Globus pallidus (tissue), 1 donor: ENCODE results near the gene TOX3.

ENCODE experiments used
- DNase-seq: peaks from one replicate; pipeline ENCODE4 v3.0.0-alpha.2; 2015; ENCODE audit warnings: low spot score

TOX3 gene

GRCh38 chr16:52537516-52537915 lies 9.4 kb downstream of the TOX3 start:
- no peak for DNase-seq

- no peak for DNase-seq
Observed at GRCh38 chr16:52535076-52535475, 11.9 kb downstream of the TOX3 start.

GRCh38 chr16:52533296-52533695 lies 13.6 kb downstream of the TOX3 start:
- DNase-seq: no peak

GRCh38 chr16:52532384-52532783 lies 14.6 kb downstream of the TOX3 start:
- DNase-seq: no peak

GRCh38 chr16:52529226-52529625 lies 17.7 kb downstream of the TOX3 start:
- no peak for DNase-seq

- DNase-seq: no peak
Observed at GRCh38 chr16:52528393-52529065, 18.4 kb downstream of the TOX3 start.

GRCh38 chr16:52526830-52527229 lies 20.1 kb downstream of the TOX3 start:
- no peak for DNase-seq

GRCh38 chr16:52526116-52526828 lies 20.7 kb downstream of the TOX3 start:
- DNase-seq: no peak

GRCh38 chr16:52521570-52521969 lies 25.4 kb downstream of the TOX3 start:
- DNase-seq: no peak

- no peak for DNase-seq
Observed at GRCh38 chr16:52518884-52519283, 28.1 kb downstream of the TOX3 start.

- no peak for DNase-seq
Observed at GRCh38 chr16:52515068-52515671, 31.8 kb downstream of the TOX3 start.

- no peak for DNase-seq
Observed at GRCh38 chr16:52512297-52512987, 34.5 kb downstream of the TOX3 start.

GRCh38 chr16:52501746-52502145 lies 45.2 kb downstream of the TOX3 start:
- no peak for DNase-seq

- DNase-seq: no peak
Observed at GRCh38 chr16:52500963-52501362, 46.0 kb downstream of the TOX3 start.

GRCh38 chr16:52499060-52499440 lies 47.9 kb downstream of the TOX3 start:
- peak; percentile 26 for DNase-seq

- DNase-seq: peak; percentile 54
Observed at GRCh38 chr16:52498328-52499059, 48.4 kb downstream of the TOX3 start.

- DNase-seq: peak; percentile 33
Observed at GRCh38 chr16:52497067-52497816, 49.7 kb downstream of the TOX3 start.

GRCh38 chr16:52496051-52496876 lies 50.7 kb downstream of the TOX3 start:
- peak; percentile 42 for DNase-seq

GRCh38 chr16:52494621-52495020 lies 52.3 kb downstream of the TOX3 start:
- DNase-seq: no peak

- no peak for DNase-seq
Observed at GRCh38 chr16:52494145-52494544, 52.8 kb downstream of the TOX3 start.
